IPS-NIHi7 (cell line): Measurements from ENCODE around the gene TBXAS1.
"Not testable (repeated sequence)": the region's sequence is repeated elsewhere in the genome, so short reads cannot be mapped to it uniquely, and the experiment has no call there.

ENCODE experiments used
- DNase-seq: peaks from one replicate; pipeline ENCODE4 v3.0.0; 2012; ENCODE audit warnings: mixed read lengths; ENCODE audit errors: extremely low spot score

The TBXAS1 gene

GRCh38 chr7:139887992-139888481 lies 59.0 kb downstream of the TBXAS1 start:
- DNase-seq: no peak

GRCh38 chr7:139889186-139889871 lies 60.3 kb downstream of the TBXAS1 start:
- DNase-seq: no peak

GRCh38 chr7:139893461-139893860 lies 64.4 kb downstream of the TBXAS1 start:
- no peak for DNase-seq

- DNase-seq: no peak
Measured at GRCh38 chr7:139893999-139894398, 64.9 kb downstream of the TBXAS1 start.

GRCh38 chr7:139895141-139895829 lies 66.2 kb downstream of the TBXAS1 start:
- no peak for DNase-seq

- DNase-seq: no peak
Measured at GRCh38 chr7:139896288-139896687, 67.2 kb downstream of the TBXAS1 start.

GRCh38 chr7:139896831-139897230 lies 67.8 kb downstream of the TBXAS1 start:
- DNase-seq: no peak

- DNase-seq: no peak
Measured at GRCh38 chr7:139897422-139898090, 68.5 kb downstream of the TBXAS1 start.

GRCh38 chr7:139898483-139898882 lies 69.4 kb downstream of the TBXAS1 start:
- DNase-seq: no peak

- no peak for DNase-seq
Measured at GRCh38 chr7:139899328-139899955, 70.4 kb downstream of the TBXAS1 start.

- no peak for DNase-seq
Measured at GRCh38 chr7:139900326-139900725, 71.3 kb downstream of the TBXAS1 start.

- DNase-seq: no peak
Measured at GRCh38 chr7:139901056-139901795, 72.2 kb downstream of the TBXAS1 start.

- DNase-seq: no peak
Measured at GRCh38 chr7:139901901-139902300, 72.8 kb downstream of the TBXAS1 start.

GRCh38 chr7:139902436-139903102 lies 73.5 kb downstream of the TBXAS1 start:
- DNase-seq: no peak

GRCh38 chr7:139903103-139903477 lies 74.0 kb downstream of the TBXAS1 start:
- DNase-seq: not testable (repeated sequence)

- DNase-seq: no peak
Measured at GRCh38 chr7:139906879-139907278, 77.8 kb downstream of the TBXAS1 start.

GRCh38 chr7:139908792-139909191 lies 79.7 kb downstream of the TBXAS1 start:
- no peak for DNase-seq

GRCh38 chr7:139909379-139910050 lies 80.5 kb downstream of the TBXAS1 start:
- DNase-seq: no peak

GRCh38 chr7:139913021-139913844 lies 84.2 kb downstream of the TBXAS1 start:
- no peak for DNase-seq

- DNase-seq: no peak
Measured at GRCh38 chr7:139913845-139914135, 84.7 kb downstream of the TBXAS1 start.
